GM19351 (cell line): ENCODE results near the gene FNDC3B.

Experiments used
- ATAC-seq: cut with Tn5 transposase; IDR thresholded peaks from one replicate; pipeline ENCODE4 v1.9.1; 2021; ENCODE audit warnings: mild to moderate bottlenecking, moderate library complexity; ENCODE audit not compliant: unreplicated experiment

The FNDC3B gene

DNA sequence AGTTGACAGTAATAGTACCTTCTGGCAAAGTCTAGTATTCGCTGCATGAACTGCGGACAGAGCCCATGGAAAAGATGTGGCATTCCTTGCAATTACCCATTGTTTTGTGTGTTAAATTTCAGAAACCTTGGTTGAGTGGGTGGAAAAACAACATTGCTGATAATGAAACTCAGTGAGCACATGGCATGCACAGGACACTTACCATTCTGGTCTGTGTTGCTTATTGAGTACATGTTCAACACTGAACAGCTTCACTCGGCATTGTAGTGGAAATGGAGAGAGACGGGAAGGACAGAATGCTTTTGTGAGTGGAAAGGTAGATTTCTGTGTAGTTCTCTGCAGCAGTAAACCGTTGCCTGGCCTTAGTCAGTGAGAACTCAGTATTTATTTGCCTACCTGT, 165.3 kb downstream of the FNDC3B start:
- ATAC-seq: no peak

DNA sequence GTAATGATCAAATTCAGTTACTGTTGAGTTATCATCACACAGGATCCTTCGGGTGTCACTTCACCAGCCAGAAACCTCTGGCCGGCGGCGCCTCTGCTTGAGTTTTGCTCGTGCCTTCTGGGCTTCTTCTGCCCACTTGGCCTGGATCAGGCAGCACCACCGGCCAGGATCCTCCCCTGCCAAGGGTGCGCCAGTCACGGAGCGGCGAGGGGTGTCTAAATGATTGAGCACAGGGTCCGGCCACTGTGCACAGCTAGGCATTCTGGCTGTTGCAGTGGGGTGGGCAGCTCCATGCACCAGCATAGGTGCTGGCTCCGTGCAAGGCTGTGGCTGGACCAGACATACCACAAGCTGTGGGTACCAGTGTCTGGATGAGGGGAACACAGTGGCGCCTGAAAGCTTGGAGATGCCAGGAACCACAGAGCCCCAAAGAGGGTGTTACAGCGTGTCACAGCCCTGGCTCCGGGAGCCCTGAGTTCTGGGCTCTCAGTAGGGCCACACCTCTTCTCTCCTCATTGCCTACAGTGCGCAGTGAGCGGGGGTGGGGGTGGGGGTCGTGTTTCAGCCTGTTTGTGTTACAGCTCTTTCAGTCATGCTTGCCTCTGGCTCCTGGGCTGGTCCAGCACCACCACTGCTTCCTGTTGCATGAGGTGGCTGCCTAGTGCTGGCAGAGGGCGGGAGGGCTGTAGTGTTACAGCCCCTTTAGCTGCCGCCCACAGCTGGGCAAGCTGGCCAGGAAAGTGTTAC, 169.4 kb downstream of the FNDC3B start:
- no peak for ATAC-seq

- ATAC-seq: no peak
These were observed 170.2 kb downstream of the FNDC3B start for GRCh38 chr3:172209333-172210321.

GRCh38 chr3:172210355-172210754, 171.0 kb downstream of the FNDC3B start:
- ATAC-seq: no peak

- ATAC-seq: no peak
These were observed 171.7 kb downstream of the FNDC3B start for GRCh38 chr3:172211123-172211522.

- ATAC-seq: no peak
These were observed 173.8 kb downstream of the FNDC3B start for GRCh38 chr3:172213200-172213599.

GRCh38 chr3:172213904-172214303, 174.5 kb downstream of the FNDC3B start:
- ATAC-seq: no peak

GRCh38 chr3:172216267-172216666, 176.9 kb downstream of the FNDC3B start:
- no peak for ATAC-seq

DNA sequence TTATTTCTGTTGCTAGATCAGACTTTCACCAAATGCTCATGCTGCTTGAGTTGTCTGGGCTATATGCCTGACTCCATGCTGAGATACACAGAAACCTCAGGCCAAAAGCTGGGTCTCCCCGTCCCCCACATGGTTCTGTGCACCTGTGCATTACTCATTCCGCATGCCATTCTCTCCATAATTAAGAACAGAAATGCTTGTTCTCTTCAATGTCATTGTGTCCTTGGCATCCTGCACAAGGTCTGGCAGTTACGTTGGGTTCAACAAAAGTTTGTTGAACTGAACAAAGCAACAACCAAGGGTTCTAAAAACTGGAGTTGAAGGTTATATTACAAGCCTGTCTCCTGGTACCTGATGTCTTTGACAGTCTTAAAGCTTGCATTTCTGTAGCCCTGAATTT, 177.5 kb downstream of the FNDC3B start:
- no peak for ATAC-seq

DNA sequence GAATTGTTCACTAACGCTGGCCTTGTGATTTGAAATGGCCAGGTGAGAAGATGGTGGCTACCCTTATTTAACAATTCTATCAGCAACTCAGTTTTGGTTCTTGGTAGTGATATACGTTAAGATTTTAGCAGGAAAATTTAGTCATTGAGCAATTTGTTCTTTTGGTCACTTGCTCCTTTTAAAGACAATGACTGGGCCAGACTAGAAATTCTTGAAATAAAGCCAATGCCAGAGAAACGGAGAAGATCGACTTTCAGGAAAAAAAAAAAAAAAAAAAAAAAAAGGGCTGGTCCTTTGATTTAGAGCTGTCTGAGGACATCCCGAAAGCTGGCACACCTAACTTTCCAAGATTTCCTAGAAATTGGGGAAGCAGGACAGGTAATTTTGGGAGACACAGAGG, 178.5 kb downstream of the FNDC3B start:
- ATAC-seq: no peak

- ATAC-seq: no peak
These were observed 179.3 kb downstream of the FNDC3B start for GRCh38 chr3:172218350-172219323.

- ATAC-seq: no peak
These were observed 180.4 kb downstream of the FNDC3B start for GRCh38 chr3:172219750-172220149.

- ATAC-seq: no peak
These were observed 182.2 kb downstream of the FNDC3B start for GRCh38 chr3:172221547-172221946.

GRCh38 chr3:172222478-172223071, 183.2 kb downstream of the FNDC3B start:
- no peak for ATAC-seq

DNA sequence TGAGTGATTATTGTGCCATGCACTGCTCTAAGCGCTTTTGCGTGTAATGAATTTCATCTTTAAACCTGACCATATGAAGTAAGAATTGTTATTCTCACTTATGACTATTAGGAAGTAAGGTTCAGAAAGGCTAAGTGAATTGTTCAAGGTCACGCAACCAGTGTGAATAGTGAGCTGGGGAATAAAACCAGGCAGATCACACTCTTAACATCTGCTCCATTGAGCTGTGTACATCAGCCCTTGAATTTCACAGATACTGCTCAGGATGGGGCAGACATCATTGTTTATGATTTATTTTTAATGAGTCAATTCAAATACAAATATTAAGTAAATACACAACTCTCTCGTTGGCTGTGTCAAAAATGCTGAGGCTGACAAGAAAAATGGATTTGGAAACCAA, 184.5 kb downstream of the FNDC3B start:
- no peak for ATAC-seq

DNA sequence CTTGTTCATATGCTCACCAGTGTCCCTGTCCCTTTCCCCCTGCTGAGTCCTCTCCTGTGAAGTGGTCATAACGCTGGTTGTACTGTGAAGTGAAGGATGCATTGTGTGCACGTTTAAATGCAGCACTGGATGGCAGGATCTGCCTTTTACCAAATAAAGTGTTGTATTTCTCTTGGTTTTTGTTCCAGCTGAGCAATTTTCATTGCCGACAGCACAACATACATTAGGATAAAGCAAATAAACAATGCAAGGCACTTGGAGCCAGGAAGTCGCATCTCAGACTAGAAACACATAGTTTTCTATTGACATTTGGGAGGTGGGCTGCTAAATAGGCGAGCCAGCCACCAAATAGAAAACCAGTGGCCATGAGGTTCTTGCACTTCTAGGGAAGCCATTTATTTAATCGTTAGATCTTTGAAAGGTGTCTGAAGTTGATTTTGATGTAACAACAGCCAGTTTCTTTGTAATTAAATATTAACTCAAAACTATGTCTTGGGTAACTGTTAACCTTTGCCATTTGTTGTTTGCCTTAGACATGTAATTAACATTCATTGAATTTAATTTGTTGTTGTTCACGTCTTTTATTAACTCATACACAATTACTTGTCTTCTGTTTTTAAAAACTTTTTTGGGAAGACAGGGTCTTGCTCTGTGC, 185.3 kb downstream of the FNDC3B start:
- ATAC-seq: no peak

- ATAC-seq: no peak
These were observed 185.9 kb downstream of the FNDC3B start for GRCh38 chr3:172225215-172225707.

GRCh38 chr3:172226831-172227230, 187.5 kb downstream of the FNDC3B start:
- ATAC-seq: no peak

DNA sequence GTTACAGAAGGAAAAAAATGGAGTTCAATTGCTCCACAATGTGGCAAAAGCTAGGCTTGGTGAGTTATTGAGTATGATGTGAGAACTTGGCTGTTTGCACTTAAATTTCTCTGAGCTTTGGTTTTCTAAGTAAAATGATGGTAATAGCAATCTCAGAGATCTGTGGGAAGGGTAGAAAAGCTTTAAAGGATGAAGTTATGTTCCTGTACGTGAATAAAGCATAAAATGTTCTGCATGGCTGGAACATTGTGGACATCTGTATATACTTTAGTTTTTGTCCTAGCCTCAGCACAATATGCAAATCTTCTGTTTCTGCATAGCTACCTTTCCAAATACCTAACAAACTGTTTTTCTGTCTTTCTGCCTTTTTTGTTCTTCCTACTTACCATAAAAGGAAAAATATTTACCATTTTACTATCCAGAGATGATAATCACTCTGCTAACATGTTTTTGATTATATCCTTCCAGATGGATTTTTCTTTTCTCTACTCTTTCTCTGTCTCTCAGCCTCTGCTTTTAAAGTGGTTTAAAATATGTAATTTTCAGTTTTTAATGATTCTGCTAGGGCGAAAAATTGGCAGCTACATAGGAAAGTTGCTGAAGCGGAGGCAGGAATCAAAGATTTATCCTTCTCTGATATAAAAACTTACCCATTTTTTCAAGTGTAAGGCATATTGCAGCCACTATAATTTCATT, 188.1 kb downstream of the FNDC3B start:
- ATAC-seq: no peak
